ENCODE results near the gene KCNMB2.
"Not testable (repeated sequence)": the region's sequence is repeated elsewhere in the genome, so short reads cannot be mapped to it uniquely, and the experiment has no call there.

The KCNMB2 gene

DNA sequence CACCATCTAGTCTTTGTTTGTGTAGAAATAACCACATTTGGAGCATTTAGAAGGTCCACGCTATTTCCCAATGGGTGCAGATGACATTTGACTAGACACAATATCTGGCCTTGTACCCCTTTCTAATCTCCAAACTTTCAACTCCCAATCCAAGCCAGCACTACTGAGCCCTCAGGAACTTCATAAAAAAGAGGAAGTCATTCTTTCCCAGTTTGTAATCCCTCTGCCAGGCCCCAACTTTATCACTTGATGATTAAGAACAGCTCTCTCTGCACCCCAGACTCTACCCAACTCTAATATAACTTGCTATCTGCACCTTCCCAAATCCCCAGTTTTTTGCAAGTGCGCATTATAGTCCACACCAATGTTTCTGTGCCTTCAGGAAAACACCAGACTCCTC is 170.2 kb downstream of the KCNMB2 start:
- DNase-seq: no peak

DNA sequence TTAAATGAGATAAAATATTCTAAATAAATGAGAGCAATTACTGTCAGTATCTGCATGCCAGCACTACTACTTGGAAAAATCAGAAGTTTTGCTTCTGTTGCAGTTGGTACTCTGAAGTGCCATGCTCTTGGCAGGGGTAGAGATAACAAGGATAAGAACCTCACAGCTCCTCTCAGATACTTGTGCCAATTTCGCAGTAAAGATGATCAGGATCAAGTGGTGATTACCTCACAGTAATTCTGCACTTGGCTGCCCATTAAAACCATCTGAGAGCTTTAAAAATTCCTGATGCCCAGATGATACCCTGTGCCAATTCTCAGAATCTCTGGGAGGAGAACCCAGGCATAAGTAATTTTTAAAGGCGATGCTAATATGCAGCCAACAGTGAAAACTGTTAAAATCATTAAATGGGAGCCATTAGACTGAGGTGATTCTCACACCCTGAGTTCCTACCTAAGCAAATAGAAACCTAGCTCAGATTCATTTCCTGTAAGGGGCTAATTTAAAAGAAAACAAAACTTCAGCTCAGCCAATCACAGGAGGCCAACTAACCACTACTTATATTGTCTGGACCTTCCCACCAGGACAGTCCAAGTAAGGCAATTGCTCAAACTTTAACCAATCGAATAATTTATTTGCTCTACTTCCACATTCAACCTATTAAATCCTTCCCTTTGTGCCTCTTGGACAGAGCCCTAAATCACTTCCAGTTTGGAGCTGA is 171.2 kb downstream of the KCNMB2 start:
- no peak for DNase-seq

DNA sequence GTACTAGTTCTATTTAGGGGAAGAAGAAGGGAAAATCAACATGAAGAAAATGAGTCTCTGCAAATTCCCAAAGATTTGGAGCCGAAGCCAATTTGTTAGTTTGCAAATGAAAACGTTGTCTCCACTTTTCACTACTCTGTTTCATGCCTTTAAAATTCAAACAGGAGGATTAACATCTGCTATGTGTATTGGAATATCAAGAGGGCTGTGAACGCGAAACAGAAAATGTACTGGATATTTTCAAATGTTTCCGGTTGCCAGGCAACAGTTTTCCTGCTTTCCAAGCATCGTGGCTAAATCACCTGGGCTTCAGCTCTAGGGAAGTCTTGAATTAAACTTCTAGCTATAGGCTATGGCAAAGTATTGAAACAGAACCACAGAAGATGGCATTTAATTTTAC is 172.8 kb downstream of the KCNMB2 start:
- DNase-seq: peak; percentile 19

DNA sequence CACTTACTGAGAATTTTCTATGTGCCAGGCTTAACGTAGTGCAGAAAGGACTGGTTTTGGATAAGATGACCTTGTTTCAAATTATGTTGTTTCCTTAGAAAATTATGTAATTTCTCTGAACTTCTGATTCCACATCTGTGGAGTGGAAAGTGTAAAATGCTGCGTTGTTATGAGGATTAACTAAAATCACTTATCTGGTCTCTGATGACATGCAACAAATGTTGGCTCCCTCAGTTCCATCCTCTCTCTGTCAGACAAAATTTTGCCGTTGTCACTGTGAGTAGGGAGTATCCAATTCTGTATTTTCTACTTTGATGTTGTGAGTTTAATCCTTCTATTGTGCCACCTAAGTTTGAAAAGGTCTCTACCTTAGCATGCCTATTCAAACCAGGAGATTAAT is 175.5 kb downstream of the KCNMB2 start:
- no peak for DNase-seq

DNA sequence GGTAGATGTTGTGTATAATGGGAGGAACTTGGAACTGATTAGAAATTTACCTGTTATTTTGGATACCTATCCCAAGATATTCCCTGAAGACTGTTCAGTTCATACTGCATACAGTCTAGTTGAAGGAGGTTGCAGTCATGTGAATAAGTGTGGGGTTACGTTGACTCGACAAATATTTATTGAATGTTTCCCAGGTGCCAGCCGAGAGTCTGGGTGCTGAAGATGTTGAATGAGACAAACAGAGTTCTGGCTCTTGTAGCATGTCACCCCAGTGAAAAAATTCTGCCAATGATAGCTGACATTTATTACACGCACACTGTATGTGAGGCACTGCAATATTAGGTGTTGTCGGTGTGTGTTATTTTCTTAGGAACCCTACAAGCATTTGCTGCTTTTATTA is 176.0 kb downstream of the KCNMB2 start:
- no peak for DNase-seq

DNA sequence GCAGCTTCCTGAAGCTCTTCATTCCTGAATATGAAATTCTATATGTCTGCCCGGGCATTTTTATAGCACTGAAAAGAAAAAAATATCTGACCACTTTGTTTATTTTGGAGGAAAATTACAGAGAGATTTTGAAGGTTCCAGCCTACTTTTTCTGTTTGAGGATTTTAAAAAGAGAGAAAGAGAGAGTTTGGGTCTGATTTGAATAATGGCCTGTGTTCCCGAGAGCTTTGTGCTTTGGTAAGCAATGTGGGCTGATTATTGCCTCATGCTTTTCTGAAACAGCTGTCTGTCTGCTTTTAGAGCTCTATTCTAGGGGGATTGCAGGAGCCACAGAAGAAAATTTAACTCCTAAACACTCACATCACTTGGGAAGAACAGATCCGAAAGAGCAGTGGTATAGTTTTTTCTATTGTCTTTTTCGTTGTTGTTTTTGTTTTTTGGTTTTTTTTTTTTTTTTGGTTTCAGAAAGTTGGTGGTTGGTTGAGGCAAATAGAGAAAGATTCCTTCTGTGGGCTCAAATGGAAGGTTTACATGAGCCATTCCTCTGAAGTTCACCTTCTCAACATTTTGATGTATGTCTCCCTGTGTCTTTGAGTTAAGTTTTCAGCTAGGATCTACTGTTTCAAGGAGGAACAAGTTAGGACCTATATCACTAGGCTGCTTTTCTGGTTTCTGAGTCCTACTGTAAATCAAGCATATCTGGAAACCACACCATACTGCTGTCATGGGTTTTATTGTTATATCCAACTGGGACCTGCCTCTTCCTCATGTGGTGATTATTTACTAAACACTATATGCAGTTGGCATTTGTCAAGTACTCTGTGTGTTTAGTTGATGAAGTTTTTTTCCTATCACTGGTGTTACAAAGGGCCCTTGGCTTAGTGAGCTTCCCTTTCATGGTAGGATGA is 178.9 kb downstream of the KCNMB2 start:
- peak; percentile 64 for DNase-seq

DNA sequence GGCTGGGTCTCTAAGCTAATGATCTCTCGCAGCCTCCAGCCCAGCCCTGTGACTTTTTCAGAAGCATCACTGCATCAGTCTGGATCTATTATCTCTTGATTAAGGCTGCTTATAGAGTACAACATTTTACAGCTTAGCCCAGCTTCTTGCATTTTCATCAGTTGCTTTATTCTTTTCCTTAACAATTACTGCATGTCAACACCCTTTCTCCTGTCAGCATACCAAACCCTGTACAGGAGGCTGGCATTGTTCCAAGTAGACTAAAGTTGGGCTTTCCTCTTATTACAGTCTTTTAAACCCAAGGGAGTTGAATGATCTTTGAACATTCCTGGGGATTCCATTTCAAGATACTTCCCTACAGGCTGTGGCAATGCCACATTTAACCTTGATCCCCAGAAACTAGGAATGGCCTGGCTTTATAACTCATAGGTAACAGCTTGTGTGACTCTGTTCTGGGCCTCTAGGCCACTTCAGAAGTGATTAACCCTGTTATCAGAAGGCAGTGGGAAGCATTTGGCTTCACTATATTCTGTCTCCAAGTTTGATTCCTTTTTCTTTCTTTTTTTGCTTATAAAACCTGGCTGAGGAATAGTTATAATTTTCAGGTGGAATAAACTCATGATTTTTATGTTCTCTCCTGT is 182.9 kb downstream of the KCNMB2 start:
- DNase-seq: peak; percentile 64

DNA sequence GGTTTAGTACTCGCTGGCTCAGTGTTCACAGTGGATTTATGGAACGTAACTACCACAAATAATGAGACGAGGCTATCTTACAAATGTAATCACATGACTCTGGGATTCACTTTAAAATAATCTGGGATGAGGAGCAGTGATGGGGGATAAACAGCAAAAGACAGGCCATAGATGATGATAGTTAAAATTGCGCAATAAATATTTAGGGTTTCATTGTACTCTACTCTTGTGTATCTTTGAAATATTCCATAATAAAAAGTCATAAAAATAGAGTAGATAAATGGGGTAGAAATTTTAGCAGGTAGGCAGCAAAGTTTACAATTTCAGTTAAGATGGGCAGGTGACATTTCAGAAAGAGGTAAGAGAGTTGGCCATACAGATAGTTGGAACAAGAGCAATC is 196.6 kb downstream of the KCNMB2 start:
- no peak for DNase-seq

DNA sequence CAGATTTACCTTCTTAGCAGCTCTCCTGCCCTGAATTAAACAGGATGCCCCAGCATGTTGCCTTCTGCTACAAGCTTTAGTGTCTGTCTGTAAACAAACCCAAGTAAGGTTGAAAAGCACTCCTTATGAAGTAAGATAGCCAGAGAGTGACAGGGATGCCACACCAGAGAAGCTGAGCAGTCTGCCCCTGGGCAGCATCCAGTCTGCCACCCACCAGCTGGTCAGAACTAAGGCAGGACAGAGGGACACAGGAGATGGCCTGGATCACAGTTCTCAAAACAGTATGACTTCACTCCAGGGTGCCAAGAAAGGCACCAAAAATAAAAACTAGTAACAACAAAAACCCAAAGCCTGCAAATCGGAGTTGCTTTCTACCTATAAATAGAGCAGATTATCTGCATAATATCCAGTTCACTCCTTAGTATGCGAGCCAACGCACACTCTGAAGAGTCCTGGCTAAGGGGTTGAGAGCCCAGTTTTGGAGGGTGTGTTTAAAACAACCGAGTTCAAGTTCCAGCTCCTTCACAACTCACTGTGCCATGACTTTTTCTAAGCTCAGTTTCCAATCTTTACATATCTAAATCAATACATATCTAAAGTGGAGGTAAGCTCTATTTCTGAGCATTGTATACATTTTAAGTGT is 198.9 kb downstream of the KCNMB2 start:
- DNase-seq: no peak

DNA sequence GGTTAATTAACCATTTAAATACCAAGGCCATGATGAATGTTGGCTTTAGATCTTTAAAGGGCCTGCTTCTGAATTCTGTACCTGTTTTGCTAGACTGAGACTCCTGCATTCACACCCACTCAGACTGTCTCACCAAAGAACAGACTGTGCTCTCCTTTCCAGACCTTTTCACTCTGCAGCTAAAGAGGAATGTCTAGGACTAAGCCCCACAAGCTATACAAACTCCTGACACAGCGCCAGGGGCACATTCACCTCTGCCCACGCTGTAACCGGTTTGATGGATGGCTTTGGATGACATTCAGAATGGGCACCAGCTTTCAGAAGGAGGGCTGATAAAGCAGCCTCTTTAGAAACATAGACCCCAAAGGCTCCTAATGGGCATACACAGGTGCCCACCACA is 200.1 kb downstream of the KCNMB2 start:
- DNase-seq: no peak

DNA sequence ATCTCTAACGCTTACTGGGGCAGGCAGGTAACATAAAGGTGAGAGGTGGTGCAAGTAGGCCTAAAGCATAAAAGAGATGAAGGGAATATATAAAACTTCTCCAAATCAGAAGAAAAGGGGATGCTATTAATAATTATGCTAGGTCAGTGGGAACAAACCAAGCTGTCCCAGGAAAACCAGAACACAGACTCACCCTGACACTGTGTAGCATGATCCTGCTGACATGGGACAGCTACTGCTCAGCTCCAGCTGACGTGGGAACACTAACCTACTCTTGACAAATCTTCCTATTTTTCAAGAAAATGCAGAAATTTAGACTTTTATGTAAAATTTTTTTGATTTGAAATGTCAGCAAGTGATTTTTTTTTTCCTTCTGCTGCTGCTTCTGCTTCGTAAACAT is 203.5 kb downstream of the KCNMB2 start:
- DNase-seq: no peak

DNA sequence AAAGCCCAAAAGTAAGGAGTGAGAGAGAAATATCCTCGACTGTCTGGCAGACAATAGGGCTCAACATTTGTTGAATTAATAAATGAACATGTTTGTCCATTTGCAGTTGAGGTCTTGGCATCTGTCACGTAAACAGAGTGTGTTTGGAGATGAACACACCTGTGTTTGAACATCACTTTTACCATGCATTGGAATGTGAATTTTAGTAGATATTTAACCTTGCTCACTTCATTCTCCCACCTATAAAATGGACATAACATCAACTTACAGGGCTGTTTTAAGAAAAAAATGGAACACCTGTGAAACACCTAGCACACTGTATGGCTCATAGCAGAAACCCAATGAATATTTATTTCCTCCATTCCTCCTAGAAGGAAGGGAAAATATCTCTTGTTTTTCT is 204.8 kb downstream of the KCNMB2 start:
- DNase-seq: no peak

DNA sequence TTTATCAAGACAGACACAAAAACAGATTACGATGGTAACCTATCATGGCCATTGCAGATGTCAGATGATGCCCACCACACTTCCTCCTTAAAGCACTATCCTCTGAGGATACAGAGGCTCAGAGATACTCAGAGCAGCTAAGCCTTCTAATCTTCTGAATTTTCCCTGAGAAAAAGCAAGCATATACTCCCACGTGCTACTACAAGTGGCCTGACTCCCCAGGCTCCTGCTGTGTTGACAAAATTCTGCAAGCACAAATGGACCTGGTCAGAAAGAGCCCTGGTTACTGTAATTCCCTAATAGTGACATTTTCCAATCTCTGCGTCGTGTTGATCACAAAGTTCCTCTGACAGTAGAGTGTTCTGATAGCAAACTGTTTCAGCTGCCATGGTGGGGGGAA is 207.1 kb downstream of the KCNMB2 start:
- no peak for DNase-seq

DNA sequence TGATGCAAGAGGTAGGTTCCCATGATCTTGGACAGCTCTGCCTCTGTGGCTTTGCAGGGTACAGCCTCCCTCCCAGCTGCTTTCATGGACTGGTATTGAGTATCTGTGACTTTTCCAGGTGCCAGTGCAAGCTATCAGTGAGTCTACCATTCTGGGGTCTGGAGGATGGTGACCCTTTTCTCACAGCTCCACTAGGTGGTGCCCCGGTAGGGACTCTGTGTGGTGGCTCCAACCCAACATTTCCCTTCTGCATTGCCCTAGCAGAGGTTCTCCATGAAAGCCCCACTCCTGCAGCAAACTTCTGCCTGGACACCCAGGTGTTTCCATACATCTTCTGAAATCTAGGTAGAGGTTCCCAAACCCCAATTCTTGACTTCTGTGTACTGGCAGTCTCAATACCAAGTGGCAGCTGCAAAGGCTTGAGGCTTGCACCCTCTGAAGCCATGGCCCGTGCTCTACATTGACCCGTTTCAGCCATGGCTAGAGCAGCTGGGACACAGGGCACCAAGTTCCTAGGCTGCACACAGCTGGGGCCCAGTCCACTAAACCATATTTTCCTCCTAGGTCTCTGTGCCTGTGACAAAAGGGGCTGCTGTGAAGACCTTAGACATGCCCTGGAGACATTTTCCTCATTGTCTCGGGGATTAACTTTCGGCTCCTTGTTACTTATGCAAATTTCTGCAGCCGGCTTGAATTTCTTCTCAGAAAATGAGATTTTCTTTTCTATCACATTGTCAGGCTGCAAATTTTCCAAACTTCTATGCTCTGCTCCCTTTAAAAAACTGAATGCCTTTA is 209.8 kb downstream of the KCNMB2 start:
- not testable (repeated sequence) for DNase-seq

DNA sequence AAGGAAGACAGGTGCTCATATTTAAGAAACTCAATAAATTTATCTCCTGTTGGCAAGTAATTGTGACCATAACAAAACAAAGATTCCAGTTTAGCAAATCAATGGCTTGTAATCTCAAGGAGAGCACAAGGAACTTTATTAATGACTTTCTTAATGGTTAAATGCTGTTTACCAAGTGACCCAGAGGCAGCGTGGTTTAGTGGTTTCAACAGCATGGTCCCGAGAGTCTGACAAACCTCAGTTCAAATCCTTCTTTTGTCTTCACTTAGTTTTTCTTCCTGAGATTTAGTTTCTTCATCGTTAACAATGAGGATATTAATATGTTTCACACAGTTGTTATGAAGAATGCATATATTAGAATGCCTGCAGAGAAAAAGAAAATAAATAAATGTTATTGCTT is 212.6 kb downstream of the KCNMB2 start:
- DNase-seq: no peak

DNA sequence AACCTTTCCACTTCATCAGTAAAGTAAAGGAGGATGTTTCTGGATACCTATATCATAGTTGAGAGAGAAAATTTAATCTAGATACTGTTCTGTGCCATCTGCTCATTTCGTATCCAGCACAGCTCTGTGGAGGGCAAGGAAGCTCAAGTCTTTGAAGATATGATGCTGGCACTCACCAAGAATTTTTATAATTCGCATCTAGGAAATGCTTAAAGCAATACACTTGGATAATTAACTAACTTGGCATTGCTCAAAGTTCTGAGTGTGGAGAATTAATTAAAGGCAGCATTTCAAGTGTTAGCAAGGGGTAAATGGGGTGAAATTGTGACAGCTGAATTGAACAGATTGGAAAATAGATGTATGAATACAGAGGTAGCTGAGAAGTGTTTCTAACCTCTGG is 213.2 kb downstream of the KCNMB2 start:
- no peak for DNase-seq

DNA sequence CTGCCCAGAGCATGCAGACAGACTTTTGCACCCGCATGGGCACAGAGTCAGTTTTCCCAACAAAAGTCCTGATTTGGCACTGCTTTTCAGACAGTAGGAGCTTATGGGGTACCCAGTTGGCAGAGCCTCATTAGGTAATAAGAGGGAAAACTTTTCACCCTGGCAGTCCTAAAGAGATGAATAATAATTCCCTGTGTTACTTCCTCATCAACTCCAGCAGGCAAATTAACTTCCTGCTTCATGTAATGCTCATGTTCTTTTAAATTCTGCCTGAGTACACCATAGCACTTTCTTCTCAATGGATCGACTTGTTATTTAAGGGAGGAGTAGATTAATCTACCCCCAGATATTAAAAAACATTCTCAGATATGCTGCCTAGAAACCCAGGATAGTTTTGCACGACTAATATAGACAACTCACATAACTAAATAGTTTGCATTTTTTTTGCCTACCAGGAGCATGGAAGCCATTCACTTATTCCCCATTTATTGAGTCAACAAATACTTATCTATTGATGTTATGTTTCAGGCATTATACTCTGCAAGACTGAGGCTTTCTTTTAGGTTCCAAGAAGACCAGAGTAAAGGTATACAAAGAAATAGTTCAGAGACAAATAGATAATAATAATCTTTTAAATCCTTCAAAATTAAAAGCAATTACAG is 214.5 kb downstream of the KCNMB2 start:
- DNase-seq: no peak

DNA sequence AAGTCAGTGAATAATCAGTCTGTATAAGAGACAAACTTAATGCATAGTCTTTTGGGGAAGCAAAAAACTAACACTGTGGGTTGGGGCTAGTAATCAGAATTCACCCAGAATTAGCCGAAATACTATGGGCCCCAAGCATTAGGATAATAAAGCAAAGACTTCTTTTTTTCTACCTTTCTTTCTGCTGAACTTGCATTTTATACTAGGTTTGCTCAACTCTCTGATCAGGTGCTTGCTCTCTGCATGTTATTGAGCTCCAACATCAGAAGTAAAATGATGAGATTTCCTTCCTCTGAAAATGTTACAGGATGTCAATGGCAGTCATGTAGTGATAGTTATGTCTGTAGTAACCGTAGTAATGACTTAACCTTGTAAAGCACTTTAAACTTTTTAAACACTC is 216.6 kb downstream of the KCNMB2 start:
- DNase-seq: no peak

DNA sequence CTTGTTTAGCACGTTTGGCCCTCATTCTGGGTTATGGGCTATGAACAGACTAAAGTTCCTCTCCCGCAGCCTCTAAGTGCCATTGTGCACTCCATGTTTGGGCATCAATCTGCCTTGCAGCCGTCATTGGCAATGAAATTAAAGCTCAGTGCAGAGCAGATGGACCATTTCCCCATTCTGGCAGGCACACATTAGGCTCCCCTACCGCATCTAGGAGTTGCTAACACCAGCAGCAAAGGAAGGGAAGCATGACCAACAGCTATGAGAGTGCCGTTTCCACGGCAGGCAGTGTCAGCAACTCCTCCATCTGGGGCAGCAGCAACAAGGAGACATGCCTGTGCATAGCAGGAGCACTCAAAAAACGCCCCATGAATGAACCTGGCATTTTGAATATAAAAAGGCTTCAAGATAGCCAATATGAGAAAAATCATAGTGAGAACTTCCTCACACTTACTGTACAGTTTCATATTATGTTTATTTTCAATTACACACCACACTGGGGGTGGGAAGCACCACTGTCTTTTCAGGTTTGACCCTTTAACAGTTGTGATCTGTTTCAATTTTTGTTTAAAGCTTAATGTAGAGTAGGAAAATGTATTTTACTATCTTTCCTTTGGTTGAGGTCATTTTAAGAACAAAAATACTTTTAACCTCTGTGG is 218.7 kb downstream of the KCNMB2 start:
- no peak for DNase-seq

DNA sequence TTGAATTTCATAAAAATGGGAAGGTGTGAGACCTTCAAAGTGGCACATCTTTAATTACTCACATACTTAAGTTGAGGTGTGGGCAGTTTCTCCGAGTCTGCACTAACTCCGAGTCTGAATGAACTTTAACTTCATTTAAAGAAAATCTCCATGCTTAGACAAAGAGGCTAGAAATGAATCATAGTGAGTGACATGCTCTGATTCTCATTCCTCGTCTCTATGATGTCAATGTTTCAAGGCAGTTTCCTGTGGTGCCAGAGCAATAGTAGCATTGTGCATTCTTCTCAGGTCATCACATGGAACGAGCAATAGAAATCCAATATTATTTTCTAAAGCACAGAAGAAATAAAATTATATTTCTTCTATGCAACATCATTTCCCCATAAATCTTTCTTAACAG is 224.8 kb downstream of the KCNMB2 start:
- no peak for DNase-seq

DNA sequence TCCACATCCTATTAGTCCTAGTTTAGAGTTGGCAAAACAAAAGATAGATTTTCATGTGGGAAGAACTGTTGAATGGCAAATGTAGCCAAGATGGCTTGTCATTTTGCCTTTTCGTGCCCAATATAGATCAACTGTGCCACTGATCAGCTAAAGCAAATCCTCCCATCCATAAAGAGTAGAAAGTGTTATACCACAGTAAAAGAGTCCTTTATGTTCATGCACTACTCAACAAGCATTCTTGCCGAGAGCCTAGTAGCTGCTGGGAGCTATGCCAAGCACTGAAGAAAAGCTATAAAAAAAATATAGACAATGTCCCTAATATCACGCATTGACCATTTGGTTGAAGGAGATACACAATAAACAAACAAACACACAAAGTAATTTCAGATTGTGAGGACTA is 225.2 kb downstream of the KCNMB2 start:
- DNase-seq: no peak

Data from fibroblast of upper back skin (primary cell).